GM18499 (cell line): ENCODE data around the gene SPARCL1.
"Not testable (repeated sequence)": the region's sequence is repeated elsewhere in the genome, so short reads cannot be mapped to it uniquely, and the experiment has no call there.

Source experiments
- ATAC-seq: cut with Tn5 transposase; IDR thresholded peaks from one replicate; pipeline ENCODE4 v1.9.1; 2021; ENCODE audit warnings: moderate number of reproducible peaks; ENCODE audit not compliant: insufficient read depth, unreplicated experiment

The SPARCL1 gene

DNA sequence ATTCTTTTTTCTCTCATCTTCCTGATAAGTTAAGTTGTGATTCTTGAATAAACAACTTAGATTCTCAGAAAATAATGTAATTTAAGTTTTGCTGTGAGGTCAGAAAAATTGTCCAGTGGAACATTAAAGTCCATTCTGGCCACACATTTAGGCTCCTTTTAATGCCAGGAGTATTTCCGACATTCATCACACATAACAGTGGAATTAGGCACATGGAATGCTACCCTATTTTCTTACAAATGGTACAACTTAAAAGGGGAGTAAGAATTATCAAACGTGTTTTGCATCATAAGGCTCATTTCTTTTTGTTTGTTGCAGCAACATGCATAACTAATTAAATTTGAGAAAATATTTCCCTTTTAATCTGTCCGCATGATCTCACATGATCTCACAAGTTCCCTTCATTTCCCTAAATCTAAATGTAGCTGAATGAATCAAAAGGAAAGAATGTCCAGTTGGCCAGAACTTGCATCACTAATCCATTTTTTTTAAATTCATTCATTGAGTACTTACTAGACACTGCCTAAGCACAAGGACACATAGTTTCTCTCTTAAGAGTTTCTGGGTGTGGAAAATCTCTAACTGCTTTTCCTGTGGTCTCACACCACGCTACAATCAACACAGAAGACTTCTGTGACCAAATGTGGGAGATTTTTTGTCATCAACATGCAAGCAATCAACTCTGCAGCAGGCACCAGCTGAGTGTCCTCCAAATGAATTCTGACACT lies 22.0 kb downstream of the SPARCL1 start:
- ATAC-seq, result no peak

GRCh38 chr4:87505862-87506261 lies 23.3 kb downstream of the SPARCL1 start:
- no peak for ATAC-seq

DNA sequence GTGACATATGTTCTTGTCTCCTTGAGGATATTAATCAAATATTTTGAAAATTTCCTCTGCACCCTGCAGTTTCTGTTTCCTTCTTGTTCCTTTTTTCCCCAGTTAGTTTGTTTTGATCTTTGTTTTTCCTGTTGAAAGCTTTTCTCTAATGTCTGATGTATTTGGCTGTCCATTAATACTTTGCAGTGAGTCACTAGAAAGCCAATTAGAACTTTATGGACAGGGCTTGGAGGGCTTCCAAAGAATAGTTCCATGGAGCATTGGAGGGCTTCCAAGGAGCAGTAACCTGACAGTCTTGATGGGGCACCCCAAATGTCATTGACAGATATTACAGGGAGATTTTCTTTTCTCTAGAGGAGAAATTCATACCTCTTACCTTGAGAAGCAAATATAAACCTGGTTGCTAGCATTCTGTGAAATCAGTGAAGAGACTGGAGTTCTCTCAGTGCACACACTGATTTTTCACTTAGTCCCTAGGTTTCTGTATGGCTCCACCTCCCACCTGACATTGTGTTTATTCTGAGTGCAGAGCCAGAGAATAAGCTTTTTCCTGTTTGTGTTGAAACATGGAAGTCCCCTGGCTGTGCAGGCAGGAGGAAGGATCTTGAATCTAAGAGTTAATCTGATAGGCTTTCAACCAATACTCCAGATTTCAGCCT lies 26.5 kb downstream of the SPARCL1 start:
- no peak for ATAC-seq

DNA sequence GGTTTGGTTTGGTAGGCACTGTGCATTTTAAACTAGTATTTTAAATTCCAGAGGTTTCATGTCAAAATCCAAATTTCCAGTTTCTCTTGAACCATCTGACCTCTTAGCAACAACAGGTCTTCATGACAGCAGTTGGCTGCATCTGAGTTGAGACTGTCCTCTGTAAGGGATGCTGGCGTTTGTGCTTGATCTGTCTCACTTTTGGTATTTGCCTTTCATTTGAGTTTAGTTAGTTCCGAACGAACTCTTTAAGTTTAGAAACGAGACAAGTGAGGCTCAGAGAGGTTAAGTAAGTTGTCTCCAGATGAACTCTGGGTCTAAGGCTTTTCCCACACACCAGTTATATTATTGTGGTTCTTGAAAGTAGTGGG lies 29.1 kb downstream of the SPARCL1 start:
- ATAC-seq, result peak; percentile 26

- ATAC-seq, result peak; percentile 88
Measured at GRCh38 chr4:87499403-87500091, 29.6 kb downstream of the SPARCL1 start.

- peak; percentile 36 for ATAC-seq
Measured at GRCh38 chr4:87498446-87498900, 30.7 kb downstream of the SPARCL1 start.

DNA sequence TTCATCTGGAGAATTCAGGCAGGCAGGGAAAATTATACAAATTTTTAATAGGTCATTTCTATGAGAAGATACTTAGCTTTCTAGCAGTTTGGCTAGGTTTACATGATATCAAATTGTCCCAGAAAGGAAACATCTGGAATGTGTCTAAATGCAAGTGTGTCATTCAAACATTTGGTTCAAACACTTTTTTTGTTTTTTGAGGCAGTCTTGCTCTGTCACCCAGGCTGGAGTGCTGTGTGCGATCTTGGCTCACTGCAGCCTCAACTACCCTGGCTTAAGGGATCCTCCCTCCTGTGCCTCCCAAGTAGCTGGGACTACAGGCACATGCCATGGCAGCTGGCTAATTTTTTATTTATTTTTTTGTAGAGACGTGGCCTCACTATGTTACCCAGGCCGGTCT lies 31.6 kb downstream of the SPARCL1 start:
- no peak for ATAC-seq

DNA sequence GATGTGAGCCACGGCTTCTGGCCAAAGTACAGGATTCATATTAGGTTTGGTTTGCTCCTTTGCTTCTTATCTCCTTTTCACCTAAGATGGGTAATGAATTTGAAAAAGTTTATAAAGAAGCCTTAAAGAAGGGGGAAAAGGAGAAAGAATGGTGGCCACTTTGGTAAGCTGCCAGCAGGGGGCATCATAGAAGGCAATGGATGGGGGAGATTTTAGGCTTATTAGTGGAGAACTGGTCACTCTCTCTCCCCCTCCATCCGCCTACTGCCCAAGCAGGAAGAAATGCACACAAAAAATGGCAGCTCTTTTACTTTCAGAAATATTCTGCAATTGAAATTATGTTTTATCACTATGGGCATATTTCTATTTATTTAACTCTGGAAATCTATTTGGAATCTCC lies 32.0 kb downstream of the SPARCL1 start:
- ATAC-seq, result no peak

DNA sequence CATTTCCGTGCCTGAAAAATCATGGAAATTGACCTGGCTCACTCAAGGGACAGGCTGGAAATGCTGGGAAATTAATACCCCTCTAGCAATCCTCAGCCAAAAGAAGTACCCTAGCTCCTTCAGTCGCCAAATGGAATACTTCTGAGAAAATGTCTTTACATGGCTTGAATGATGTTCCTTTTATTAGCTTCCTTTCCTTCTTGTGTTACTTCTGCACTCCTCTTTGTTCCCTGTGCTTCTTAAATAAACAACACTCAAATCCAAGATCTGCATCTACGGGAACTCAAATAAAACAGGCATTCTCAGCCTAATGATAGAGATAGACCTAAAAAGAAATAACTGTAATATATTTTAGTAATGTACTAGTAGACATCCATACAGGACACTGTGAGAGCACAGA lies 36.1 kb downstream of the SPARCL1 start:
- no peak for ATAC-seq

DNA sequence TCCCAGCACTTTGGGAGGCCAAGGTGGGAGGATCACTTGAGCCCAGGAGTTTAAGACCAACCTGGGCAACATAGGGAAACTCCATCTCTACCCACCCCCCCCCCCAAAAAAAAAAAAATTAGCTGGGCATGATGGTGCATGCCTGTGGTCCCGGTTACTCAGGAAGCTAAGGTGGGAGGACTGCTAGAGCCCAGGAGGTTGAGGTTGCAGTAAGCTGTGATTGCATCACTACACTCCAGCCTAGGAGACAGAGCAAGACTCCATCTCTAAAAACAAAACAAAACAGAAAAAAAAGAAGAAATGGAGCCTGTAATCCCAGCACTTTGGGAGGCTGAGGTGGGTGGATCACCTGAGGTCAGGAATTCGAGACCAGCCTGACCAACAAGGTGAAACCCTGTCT lies 37.3 kb downstream of the SPARCL1 start:
- not testable (repeated sequence) for ATAC-seq

DNA sequence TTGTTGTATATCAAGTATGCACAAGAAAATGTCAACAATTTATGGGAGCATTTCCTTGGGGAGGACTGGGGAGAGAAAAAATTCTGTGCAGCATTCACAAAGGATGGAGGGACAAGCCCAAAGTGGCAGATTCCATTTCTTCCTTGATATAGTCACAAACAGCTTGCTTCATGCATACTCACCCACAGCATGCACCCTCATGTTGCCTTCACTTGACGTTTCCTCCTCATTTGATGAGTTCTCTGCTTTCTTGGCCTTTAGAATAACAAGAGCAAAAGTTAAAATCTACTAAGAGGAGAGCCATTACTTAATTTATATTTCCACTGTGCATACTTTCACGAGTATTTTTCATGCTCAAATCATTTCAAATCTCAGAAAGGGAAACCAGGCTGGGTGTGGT lies 37.7 kb downstream of the SPARCL1 start:
- ATAC-seq, result no peak

GRCh38 chr4:87490664-87491369 lies 38.4 kb downstream of the SPARCL1 start:
- ATAC-seq, result no peak

DNA sequence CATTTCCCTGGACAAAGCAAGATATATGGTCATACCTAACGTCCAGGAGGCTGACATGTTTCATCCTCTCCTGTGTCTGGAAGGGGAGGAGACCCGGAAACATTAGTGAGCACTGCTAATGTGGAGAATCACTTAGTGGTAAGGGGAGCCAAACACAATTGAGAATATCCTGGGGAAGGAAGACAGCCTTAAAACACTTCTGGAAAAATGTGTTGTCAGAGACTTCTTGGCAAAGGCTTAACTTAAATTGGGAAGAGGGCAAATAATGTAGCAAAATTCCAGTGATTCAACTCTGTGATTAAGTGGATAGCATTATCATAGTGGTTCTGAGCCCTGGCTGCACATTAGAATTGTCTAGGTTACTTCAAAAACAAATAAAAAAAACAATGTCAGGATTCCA lies 39.5 kb downstream of the SPARCL1 start:
- no peak for ATAC-seq

- ATAC-seq, result not testable (repeated sequence)
Measured at GRCh38 chr4:87488666-87489065, 40.5 kb downstream of the SPARCL1 start.

DNA sequence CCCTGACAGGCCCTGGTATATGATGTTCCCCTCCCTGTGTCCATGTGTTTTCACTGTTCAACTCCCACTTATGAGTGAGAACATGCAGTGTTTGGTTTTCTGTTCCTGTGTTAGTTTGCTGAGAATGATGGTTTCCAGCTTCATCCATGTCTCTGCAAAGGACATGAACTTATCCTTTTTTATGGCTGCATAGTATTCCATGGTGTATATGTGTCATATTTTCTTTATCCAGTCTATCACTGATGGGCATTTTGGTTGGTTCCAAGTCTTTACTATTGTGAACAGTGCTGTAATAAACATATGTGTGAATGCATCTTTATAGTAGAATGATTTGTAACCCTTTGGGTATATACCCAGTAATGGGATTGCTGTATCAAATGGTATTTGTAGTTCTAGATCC lies 45.9 kb downstream of the SPARCL1 start:
- ATAC-seq, result not testable (repeated sequence)

DNA sequence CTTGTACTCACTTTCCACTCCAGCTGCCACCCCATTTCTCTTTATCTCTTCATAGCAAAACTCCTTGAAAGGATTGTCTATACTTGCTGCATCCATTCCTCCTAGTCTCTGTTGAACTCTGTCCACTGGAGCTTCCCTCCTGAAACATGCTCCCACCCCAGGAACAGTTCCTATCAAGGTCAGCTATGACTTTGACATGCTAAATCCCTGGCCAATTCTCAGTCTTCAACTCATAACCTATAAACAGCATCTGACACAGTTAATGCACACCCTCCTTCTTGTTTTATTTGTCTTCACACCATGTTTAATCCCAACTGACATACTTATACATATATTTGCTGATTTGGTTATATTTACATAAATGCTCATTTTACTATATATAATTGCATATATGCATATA lies 47.8 kb downstream of the SPARCL1 start:
- ATAC-seq, result no peak

DNA sequence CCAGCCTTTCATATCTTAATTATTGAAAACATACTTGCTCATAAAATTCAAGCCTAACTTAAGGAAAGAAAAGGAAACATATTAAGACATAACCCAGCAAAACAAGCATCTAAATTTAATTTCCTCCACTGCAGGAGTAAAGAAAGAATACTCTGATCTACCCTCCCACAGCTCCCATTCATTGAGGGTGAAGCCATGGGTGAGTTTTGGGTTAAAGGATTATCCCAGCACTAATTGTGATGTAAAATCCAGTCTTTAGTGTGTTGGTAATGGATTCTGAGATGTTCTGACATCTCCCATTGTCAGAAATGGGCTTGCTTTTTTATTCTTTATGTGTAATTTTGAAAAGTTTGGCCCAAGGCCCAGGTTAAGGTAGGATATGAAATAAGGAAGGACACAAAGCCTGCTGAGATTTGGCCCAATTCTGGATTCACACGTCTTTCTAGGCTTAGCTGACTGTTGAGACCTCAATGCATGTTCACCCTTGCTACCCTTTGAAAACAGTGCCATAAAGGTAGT lies 50.4 kb downstream of the SPARCL1 start:
- ATAC-seq, result no peak

DNA sequence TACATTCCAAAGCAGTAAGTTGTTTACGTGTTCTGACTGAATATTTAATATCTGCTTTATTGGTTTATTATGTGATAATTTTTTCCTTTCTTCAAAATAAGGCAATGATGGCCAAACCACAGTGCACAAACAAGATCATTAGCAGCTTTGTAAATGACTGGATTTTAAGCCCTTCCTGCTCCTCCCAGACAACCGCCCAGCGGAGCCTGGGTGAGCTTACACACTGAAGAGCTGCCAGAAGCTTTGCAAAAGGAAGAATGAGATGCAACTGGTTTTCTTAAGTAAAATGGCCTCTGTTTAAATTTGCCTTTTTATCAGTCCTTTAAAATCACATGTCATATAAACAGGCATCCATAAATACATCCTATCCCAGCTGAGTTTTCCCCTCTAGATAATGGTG lies 52.2 kb downstream of the SPARCL1 start:
- ATAC-seq, result no peak

- ATAC-seq, result no peak
Measured at GRCh38 chr4:87469390-87469789, 59.8 kb downstream of the SPARCL1 start.

GRCh38 chr4:87465739-87466366 lies 63.3 kb downstream of the SPARCL1 start:
- ATAC-seq, result no peak
